Cardiac muscle cell (in vitro differentiated cells and primary cell): Measurements from ENCODE around the gene SEMA4G. TPM values are rescaled to one million over a fixed set of nuclear protein-coding genes. Genes with fewer than 3 reads are reported as not detected.
A peak's percentile ranks its signal among the peaks of the same experiment; 100 is the strongest.

Experiments used
- DNase-seq, 2 donors: peaks; one replicate each; pipeline versions ENCODE4 v3.0.0 to v3.0.0-alpha.2; 2010 to 2017; ENCODE audit warnings: low read depth in 1 of 2, low spot score in 1 of 2
- H3K27ac ChIP-seq: fragments of 200-600 bp; sonication (generic); 2 replicates; pipeline ENCODE4 v1.5.1; 2016
- H3K27me3 ChIP-seq: fragments of 200-600 bp; sonication (generic); 2 replicates; pipeline ENCODE4 v1.6.0; 2016; ENCODE audit warnings: control low read depth
- H3K36me3 ChIP-seq: fragments of 200-600 bp; sonication (generic); 2 replicates; pipeline ENCODE4 v1.5.1; 2016; ENCODE audit warnings: control low read depth
- H3K4me1 ChIP-seq: fragments of 200-600 bp; sonication (generic); 2 replicates; pipeline ENCODE4 v1.8.1; 2017; ENCODE audit warnings: low read depth, mild to moderate bottlenecking, mixed run types
- H3K4me3 ChIP-seq: fragments of 200-600 bp; sonication (generic); 2 replicates; pipeline ENCODE4 v1.5.1; 2016; ENCODE audit warnings: mild to moderate bottlenecking
- H3K9me3 ChIP-seq: fragments of 200-600 bp; sonication (generic); 2 replicates; pipeline ENCODE4 v1.5.1; 2017; ENCODE audit warnings: low read depth, mild to moderate bottlenecking, control low read depth
- polyA plus RNA-seq: library from polyadenylated mRNA; unstranded; fragments of >200 nt; fragmentation: Nextera tagmentation; extraction: Ambion mirVana; gene quantifications from 2 replicates; pipeline ENCODE4 v1.2.1, GENCODE V29; 2016
- total RNA-seq: library from RNA; depleted of rRNA; stranded (reverse); fragments of >200 nt; gene quantifications from 2 replicates; pipeline ENCODE4 v1.2.3, GENCODE V29; 2016
- TF ChIP-seq, protein P1 (sequence below): IDR thresholded peaks from 2 replicates; pipeline ENCODE4 v1.5.1; 2012; ENCODE audit warnings: low read depth, mild to moderate bottlenecking, low read length

SEMA4G gene
- total and polyA plus RNA-seq, 2 experiments from 2014 or later, result 7.0 to 18.1 TPM

DNA sequence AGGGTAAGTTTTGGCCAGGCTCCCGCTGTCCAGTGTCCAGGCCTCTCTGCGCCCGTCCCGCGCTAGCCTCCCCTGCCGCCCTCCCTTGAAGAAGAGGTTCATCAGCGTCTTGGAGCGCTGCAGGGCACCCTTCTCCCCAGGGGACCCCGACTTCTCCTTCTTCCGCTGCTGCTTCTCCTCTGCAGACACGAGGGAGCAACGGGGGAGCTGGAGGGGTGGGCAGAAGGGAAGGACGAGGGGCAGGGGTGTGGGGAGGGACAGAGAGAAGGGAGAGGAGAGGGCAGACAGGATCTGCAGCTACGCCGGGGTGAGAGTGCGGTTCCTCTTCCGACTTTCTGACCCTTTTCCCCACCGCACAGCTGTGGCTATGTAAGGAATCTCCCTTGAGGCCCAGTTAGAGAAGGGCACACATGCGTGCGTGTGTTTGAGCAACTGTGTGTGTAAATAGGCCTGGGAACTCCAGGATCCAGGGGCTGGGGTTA lies 48.9 kb downstream of the SEMA4G start:
- TF ChIP-seq, protein P1, sequence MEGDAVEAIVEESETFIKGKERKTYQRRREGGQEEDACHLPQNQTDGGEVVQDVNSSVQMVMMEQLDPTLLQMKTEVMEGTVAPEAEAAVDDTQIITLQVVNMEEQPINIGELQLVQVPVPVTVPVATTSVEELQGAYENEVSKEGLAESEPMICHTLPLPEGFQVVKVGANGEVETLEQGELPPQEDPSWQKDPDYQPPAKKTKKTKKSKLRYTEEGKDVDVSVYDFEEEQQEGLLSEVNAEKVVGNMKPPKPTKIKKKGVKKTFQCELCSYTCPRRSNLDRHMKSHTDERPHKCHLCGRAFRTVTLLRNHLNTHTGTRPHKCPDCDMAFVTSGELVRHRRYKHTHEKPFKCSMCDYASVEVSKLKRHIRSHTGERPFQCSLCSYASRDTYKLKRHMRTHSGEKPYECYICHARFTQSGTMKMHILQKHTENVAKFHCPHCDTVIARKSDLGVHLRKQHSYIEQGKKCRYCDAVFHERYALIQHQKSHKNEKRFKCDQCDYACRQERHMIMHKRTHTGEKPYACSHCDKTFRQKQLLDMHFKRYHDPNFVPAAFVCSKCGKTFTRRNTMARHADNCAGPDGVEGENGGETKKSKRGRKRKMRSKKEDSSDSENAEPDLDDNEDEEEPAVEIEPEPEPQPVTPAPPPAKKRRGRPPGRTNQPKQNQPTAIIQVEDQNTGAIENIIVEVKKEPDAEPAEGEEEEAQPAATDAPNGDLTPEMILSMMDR, result no peak
- Histone ChIP-seq H3K4me3 (no peak overlapping the region), H3K27ac (no peak overlapping the region), H3K4me1 (peaks cover 3% of the 10 kb centered on the region), H3K27me3 (peaks cover 20% of the 10 kb centered on the region), H3K9me3 (no peaks in the 10 kb centered on the region), H3K36me3 (no peaks in the 10 kb centered on the region)
- DNase-seq, result no peak

DNA sequence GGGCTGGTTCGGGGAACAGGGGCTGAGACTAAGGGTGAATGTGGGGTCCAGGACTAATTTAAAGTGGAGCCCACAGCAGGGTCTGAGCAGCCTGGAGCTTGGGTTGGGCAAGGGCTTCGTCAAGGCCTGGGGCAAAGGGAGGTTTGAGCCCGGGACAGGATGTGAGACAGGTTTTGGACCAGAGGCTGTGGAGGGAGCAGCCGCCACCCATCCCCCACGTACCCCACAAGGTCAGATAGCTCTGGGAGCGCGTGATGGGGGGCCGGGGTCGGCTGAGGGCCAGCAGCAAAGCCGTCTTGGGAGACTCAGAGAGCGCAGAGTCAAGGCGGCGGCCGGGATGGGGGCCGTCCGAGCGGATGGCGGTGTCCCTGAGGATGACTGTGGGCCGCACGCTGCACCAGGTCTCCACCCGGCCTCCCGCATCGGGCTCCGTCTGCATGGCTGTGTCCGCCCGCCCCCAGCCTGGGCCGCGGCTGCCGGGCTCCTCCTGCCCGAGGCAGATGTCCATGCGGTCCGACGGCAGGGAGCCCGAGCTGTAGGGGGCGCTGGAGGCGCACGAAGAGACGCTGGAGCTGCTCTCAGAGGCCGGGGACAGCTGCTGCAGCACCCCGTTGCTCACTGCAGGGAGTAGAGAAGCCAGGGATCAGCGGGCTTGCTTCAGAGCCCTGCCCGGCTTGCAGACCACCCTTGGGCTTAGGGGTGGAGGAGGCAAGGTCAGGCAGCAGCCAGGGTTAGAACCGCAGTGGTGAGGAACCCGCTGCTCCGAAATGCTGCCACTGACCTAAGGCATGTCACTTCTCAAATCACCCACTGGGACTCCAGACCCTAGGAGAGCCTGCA lies 49.5 kb downstream of the SEMA4G start:
- Histone ChIP-seq H3K4me3 (no peak overlapping the region), H3K36me3 (no peaks in the 10 kb centered on the region), H3K27ac (no peak overlapping the region), H3K4me1 (peaks cover 3% of the 10 kb centered on the region), H3K27me3 (peaks cover 20% of the 10 kb centered on the region), H3K9me3 (no peaks in the 10 kb centered on the region)
- TF ChIP-seq, protein P1, result peak; percentile 80
- DNase-seq, result peak; percentile 87 to 89

Other genes with a start within 250 kb of the SEMA4G start
- gene PAX2, start 223.9 kb upstream of the SEMA4G start, total RNA-seq, result not detected in 2 replicates
- not detected in 2 replicates for gene PAX2, start 223.9 kb upstream of the SEMA4G start, polyA plus RNA-seq
- gene SLF2, start 56.5 kb upstream of the SEMA4G start, total RNA-seq, result 29.8 and 37.8 TPM in 2 replicates
- gene SLF2, start 56.5 kb upstream of the SEMA4G start, polyA plus RNA-seq, result 33.7 and 36.6 TPM in 2 replicates
- 91.8 and 114 TPM in 2 replicates for gene MRPL43, start 18.0 kb downstream of the SEMA4G start, total RNA-seq
- 128 and 131 TPM in 2 replicates for gene MRPL43, start 18.0 kb downstream of the SEMA4G start, polyA plus RNA-seq
- 6.1 and 7.6 TPM in 2 replicates for gene TWNK, start 18.0 kb downstream of the SEMA4G start, total RNA-seq
- gene TWNK, start 18.0 kb downstream of the SEMA4G start, polyA plus RNA-seq, result 6.9 and 12.3 TPM in 2 replicates
- 156 and 168 TPM in 2 replicates for gene LZTS2, start 30.3 kb downstream of the SEMA4G start, total RNA-seq
- gene LZTS2, start 30.3 kb downstream of the SEMA4G start, polyA plus RNA-seq, result 128 and 129 TPM in 2 replicates
- gene PDZD7, start 61.6 kb downstream of the SEMA4G start, total RNA-seq, result 1.3 and 4.5 TPM in 2 replicates
- 2.4 and 7.7 TPM in 2 replicates for gene PDZD7, start 61.6 kb downstream of the SEMA4G start, polyA plus RNA-seq
- 32.7 and 37.8 TPM in 2 replicates for gene SFXN3, start 61.7 kb downstream of the SEMA4G start, total RNA-seq
- 23.3 and 23.4 TPM in 2 replicates for gene SFXN3, start 61.7 kb downstream of the SEMA4G start, polyA plus RNA-seq
- 50.1 and 52.9 TPM in 2 replicates for gene KAZALD1, start 92.5 kb downstream of the SEMA4G start, total RNA-seq
- 18.2 and 27.5 TPM in 2 replicates for gene KAZALD1, start 92.5 kb downstream of the SEMA4G start, polyA plus RNA-seq
- gene TLX1, start 161.8 kb downstream of the SEMA4G start, total RNA-seq, result 2.2 and 2.9 TPM in 2 replicates
- 1.9 and 2.3 TPM in 2 replicates for gene TLX1, start 161.8 kb downstream of the SEMA4G start, polyA plus RNA-seq